ENCODE results near the gene LCE2B. TPM values are rescaled to one million over a fixed set of nuclear protein-coding genes. Genes with fewer than 3 reads are reported as not detected.
"Not testable (repeated sequence)": the region's sequence is repeated elsewhere in the genome, so short reads cannot be mapped to it uniquely, and the experiment has no call there.

Gene LCE2B
- total and polyA plus RNA-seq, 2 of the 13 experiments (the other 11 are each of a cell fraction or from before 2014, with no cell fraction given), result not detected

DNA sequence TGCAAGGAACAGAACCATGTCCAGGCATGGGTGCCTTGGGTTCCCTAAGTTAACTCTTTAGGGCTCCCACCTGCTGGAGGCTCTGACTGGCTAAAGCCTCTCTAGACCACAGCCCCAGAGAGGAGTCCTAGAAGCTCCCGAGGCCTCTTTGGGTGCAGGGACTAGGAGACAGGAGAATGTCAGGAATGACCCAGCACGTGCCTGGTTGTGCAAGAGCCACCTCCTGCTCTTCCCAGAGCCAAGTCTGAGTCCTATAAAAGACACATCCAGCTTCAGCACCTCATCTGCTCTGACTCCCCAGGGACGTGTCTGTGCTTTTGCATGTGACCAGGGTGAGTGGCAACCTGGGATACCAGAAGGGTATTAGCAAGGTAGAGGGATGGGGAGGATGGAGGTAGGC is 22.8 kb upstream of the LCE2B start, which contains the start of gene LCE2D:
TSS of gene LCE2D (plus strand) at position 283 of the 400 bp plus-strand sequence. CDS start 726 bp downstream, outside the sequence.
- no peaks in the 10 kb centered on the region for H3K27me3 ChIP-seq (ENCODE audit: control insufficient read depth in 1 of 2, insufficient read depth in 2 of 2, low read length in 2 of 2)
- BruUV-seq (replicated peaks), result no TSS peak
- no peak within 1 kb of the TSS for H3K9ac ChIP-seq (ENCODE audit: insufficient read depth, low read depth, low read length)
- ChIA-PET POLR2A (no interaction called here), CTCF (ENCODE audit: low intra/inter-chr PET ratio, low total read pairs) (no interaction called here)
- in situ Hi-C loops (cut with HindIII; ENCODE audit: extremely low pct_ligation_motif_present, low pct_unique_long_range_greater_than_20kb) (no loop called here), intact Hi-C loops (cut with micrococcal nuclease; ENCODE audit: unreplicated experiment) (no loop called here)
- H3K36me3 ChIP-seq (replicated peaks in 1 of 2; ENCODE audit: control insufficient read depth in 1 of 2, insufficient read depth in 2 of 2, low read length in 2 of 2), result no peaks in the 10 kb centered on the region
- DNase-seq (ENCODE audit: low spot score), result no peak
- no peak within 1 kb of the TSS for H3K27ac ChIP-seq (ENCODE audit: extremely low read length, insufficient read depth, low read length)
- 0% methylated on average over 1 of the region's 3 CpGs for WGBS (ENCODE audit: low lambda C conversion rate)
- H2AFZ ChIP-seq (ENCODE audit: low read length), result no peak within 1 kb of the TSS
- no peaks in the 10 kb centered on the region for H4K20me1 ChIP-seq (ENCODE audit: insufficient read depth, low read length)
- H3K4me3 ChIP-seq (replicated peaks in 1 of 3; ENCODE audit: insufficient read depth in 1 of 3, low read depth in 2 of 3, low read length in 3 of 3), result no peak within 1 kb of the TSS
- no peaks in the 10 kb centered on the region for H3K79me2 ChIP-seq (ENCODE audit: insufficient read depth, low read length)
- TF ChIP-seq BHLHE40 (IDR thresholded peaks at IDR 0.05; ENCODE audit: low read length) (peak; percentile 65), ZNF781 (CRISPR knock-in tag; IDR thresholded peaks at IDR 0.05; ENCODE audit: borderline replicate concordance, not compliant biosample characterization) (no peak), SYNCRIP (IDR thresholded peaks at IDR 0.05; ENCODE audit: insufficient read depth, low read depth, low read length) (no peak)
- no peak for FAIRE-seq
- H3K4me2 ChIP-seq (ENCODE audit: low read depth, low read length), result no peak within 1 kb of the TSS
- ATAC-seq, result no peak
- H3K4me1 ChIP-seq (ENCODE audit: insufficient read depth, low read length), result no peaks in the 10 kb centered on the region
- no peaks in the 10 kb centered on the region for H3K9me3 ChIP-seq (ENCODE audit: low read length)

DNA sequence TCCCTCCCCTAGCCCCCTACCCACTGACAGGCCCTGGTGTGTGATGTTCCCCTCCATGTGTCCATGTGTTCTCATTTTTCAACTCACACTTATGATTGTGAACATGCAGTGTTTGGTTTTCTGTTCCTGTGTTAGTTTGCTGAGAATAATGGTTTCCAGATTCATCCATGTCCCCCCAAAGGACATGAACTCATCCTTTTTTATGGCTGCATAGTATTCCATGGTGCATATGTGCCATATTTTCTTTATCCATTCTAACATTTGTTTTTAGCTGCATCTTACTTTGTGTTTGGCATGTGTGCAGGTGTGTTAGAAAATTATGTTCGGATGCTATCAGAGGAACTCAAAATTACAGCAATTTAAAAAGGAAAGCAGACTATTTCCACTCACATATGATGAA is 19.8 kb upstream of the LCE2B start:
- H2AFZ ChIP-seq (ENCODE audit: low read length); H3K9me3 ChIP-seq (ENCODE audit: low read length); H3K27me3 ChIP-seq (ENCODE audit: control insufficient read depth in 1 of 2, insufficient read depth in 2 of 2, low read length in 2 of 2); H3K27ac ChIP-seq (ENCODE audit: extremely low read length, insufficient read depth, low read length); intact Hi-C loops (cut with micrococcal nuclease; ENCODE audit: unreplicated experiment); H3K36me3 ChIP-seq (replicated peaks in 1 of 2; ENCODE audit: control insufficient read depth in 1 of 2, insufficient read depth in 2 of 2, low read length in 2 of 2); BruUV-seq (replicated peaks); ATAC-seq; H3K9ac ChIP-seq (ENCODE audit: insufficient read depth, low read depth, low read length); in situ Hi-C loops (cut with HindIII; ENCODE audit: extremely low pct_ligation_motif_present, low pct_unique_long_range_greater_than_20kb); FAIRE-seq; H3K4me2 ChIP-seq (ENCODE audit: low read depth, low read length); H4K20me1 ChIP-seq (ENCODE audit: insufficient read depth, low read length); POLR2A ChIA-PET; DNase-seq (ENCODE audit: low spot score); H3K79me2 ChIP-seq (ENCODE audit: insufficient read depth, low read length); H3K4me1 ChIP-seq (ENCODE audit: insufficient read depth, low read length); CTCF ChIA-PET (ENCODE audit: low intra/inter-chr PET ratio, low total read pairs); H3K4me3 ChIP-seq (replicated peaks in 1 of 3; ENCODE audit: insufficient read depth in 1 of 3, low read depth in 2 of 3, low read length in 3 of 3): not testable (repeated sequence)
- WGBS (ENCODE audit: low lambda C conversion rate), result 0% methylated on average over 1 of the region's 1 CpG
